ENCODE results near the gene NPHP4. TPM values are rescaled to one million over a fixed set of nuclear protein-coding genes. Genes with fewer than 3 reads are reported as not detected.

The NPHP4 gene
- 10 to 100 TPM; 11.2 to 24.5 (median 18.2) TPM for total RNA-seq

DNA sequence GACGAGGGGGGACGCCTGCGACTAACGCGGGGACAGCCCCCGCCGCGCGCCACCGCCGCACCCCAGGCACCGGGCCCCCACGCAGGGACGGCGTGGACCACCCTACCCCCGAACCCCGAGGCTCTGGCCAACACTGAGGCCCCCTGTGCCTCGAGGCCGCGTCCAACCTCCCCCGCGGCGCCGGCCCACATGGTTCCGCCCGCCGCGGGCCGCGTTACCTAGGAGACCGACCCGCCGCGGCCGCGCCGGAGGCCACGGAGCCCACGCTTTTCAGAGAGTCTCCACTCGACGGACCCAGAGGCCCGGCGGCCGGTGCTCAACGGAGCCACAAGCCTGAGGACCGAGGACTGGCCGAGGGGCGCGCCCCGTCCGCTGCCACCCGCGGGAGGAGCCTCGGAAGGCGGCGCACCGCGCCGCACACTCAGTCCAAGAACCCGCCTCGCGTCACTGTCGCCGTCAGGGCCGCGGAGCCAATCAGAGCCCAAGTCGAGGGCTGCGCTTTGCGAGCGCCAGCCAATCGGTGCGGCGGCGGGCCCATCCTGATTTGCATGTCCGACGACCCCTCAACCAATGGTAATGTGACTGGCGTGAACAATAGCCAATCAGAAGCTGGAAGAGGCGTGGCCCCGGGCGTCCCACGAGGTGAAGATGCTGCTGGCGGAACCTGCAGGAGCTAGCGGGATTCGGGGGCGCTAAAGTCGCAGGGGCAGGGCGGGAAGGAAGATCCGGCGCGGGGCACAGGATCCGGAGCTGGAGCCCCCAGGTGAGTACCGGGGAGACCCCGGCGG lies at the start of gene NPHP4:
TSS of gene NPHP4 (minus strand) at position 400 of the 788 bp plus-strand sequence. CDS start 6,136 bp downstream, outside the sequence.
- H3K4me3 ChIP-seq (ENCODE audit: low read depth, poor library complexity, severe bottlenecking), result peak within 1 kb of the TSS; percentile 54
- TF ChIP-seq POLR2A (IDR thresholded peaks at IDR 0.05) (no peak), CTCF (IDR thresholded peaks at IDR 0.05) (no peak)
- 0% methylated on average over 49 to 69 of the region's 94 CpGs for WGBS, 2 donors
- peak; percentile 100 for DNase-seq (ENCODE audit: low spot score in 2 of 2)
- intact Hi-C loops (cut with DNase I; ENCODE audit: low total_unique reads), result no loop called here

GRCh38 chr1:6041432-6042062 lies 49.3 kb upstream of the NPHP4 start:
- TF ChIP-seq CTCF (IDR thresholded peaks at IDR 0.05), result no peak
- TF ChIP-seq POLR2A (IDR thresholded peaks at IDR 0.05), result no peak
- WGBS, 2 donors, result 48 to 57% methylated on average over 20 of the region's 20 CpGs
- DNase-seq (ENCODE audit: low spot score in 2 of 2), result no peak

GRCh38 chr1:6040861-6041415 lies 48.7 kb upstream of the NPHP4 start:
- no peak overlapping the region for H3K4me3 ChIP-seq (ENCODE audit: low read depth, poor library complexity, severe bottlenecking)
- intact Hi-C loops (cut with DNase I; ENCODE audit: low total_unique reads), result no loop called here
- 89 to 91% methylated on average over 22 of the region's 22 CpGs for WGBS, 2 donors

More at GRCh38 chr1:6041432-6042062, 49.3 kb upstream of the NPHP4 start:
- intact Hi-C loops (cut with DNase I; ENCODE audit: low total_unique reads), result no loop called here
- H3K4me3 ChIP-seq (ENCODE audit: low read depth, poor library complexity, severe bottlenecking), result no peak overlapping the region

DNA sequence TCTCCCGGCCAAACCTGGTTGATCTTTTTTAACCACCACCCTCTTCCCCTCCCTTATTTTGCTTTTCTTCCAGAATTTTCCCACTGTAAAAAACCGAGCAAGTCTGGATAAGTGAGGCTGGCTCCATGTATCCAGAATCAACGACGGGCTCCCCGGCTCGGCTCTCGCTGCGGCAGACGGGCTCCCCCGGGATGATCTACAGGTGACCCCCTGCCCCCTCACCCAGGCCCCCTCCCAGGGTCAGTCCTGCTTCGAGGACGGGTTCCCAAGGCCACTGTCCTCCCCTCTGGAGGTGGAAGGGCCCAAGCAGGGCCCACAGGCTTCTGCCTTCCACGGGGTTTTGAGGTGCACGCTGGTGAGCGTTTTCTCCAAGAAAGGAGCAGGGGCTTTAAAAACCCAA lies 48.2 kb upstream of the NPHP4 start:
- intact Hi-C loops (cut with DNase I; ENCODE audit: low total_unique reads), result no loop called here
- WGBS, 2 donors, result 86 to 93% methylated on average over 15 of the region's 15 CpGs
- H3K4me3 ChIP-seq (ENCODE audit: low read depth, poor library complexity, severe bottlenecking), result no peak overlapping the region
- DNase-seq (ENCODE audit: low spot score in 2 of 2), result no peak
- no peak for TF ChIP-seq CTCF (IDR thresholded peaks at IDR 0.05)
- no peak for TF ChIP-seq POLR2A (IDR thresholded peaks at IDR 0.05)

More at GRCh38 chr1:6040861-6041415, 48.7 kb upstream of the NPHP4 start:
- DNase-seq (ENCODE audit: low spot score in 2 of 2), result no peak
- TF ChIP-seq CTCF (IDR thresholded peaks at IDR 0.05), result no peak
- TF ChIP-seq POLR2A (IDR thresholded peaks at IDR 0.05), result no peak

- no peak for DNase-seq (ENCODE audit: low spot score in 2 of 2)
- H3K4me3 ChIP-seq (ENCODE audit: low read depth, poor library complexity, severe bottlenecking), result no peak overlapping the region
- WGBS, 2 donors, result 87 to 88% methylated on average over 15 of the region's 15 CpGs
- TF ChIP-seq POLR2A (IDR thresholded peaks at IDR 0.05) (no peak), CTCF (IDR thresholded peaks at IDR 0.05) (no peak)
- intact Hi-C loops (cut with DNase I; ENCODE audit: low total_unique reads), result no loop called here
Observed at GRCh38 chr1:6039031-6039430, 46.8 kb upstream of the NPHP4 start.

Measured in lower leg skin (tissue), 4 donors.